Measurements from ENCODE around the gene NDUFS2.
A peak's percentile ranks its signal among the peaks of the same experiment; 100 is the strongest.

NDUFS2 gene

DNA sequence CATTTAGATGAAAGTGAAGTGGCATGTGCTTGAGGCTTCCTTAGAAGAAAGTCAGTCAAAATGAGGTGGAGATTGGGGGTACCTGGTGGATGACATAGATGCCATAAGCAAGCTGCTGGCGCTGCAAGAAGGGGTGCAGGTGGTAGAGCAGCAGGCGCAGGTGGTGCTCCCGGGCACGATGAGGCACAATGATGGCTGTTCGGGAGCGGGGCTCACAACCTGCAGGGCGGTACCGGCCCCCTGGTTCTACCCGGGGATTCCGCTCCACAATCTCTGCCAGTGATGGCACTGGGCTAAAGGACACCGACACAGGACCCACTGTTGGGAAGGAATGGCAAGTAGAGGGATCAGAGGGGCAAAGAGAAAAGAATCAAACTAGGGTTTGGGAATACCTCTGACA is 27.3 kb upstream of the NDUFS2 start:
- TF ChIP-seq, protein P1, sequence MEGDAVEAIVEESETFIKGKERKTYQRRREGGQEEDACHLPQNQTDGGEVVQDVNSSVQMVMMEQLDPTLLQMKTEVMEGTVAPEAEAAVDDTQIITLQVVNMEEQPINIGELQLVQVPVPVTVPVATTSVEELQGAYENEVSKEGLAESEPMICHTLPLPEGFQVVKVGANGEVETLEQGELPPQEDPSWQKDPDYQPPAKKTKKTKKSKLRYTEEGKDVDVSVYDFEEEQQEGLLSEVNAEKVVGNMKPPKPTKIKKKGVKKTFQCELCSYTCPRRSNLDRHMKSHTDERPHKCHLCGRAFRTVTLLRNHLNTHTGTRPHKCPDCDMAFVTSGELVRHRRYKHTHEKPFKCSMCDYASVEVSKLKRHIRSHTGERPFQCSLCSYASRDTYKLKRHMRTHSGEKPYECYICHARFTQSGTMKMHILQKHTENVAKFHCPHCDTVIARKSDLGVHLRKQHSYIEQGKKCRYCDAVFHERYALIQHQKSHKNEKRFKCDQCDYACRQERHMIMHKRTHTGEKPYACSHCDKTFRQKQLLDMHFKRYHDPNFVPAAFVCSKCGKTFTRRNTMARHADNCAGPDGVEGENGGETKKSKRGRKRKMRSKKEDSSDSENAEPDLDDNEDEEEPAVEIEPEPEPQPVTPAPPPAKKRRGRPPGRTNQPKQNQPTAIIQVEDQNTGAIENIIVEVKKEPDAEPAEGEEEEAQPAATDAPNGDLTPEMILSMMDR (IDR thresholded peaks at IDR 0.05; ENCODE audit: low read depth, low read length) = no peak
- Histone ChIP-seq H3K4me3 (ENCODE audit: low read depth, low read length) (no peak overlapping the region), H3K9me3 (ENCODE audit: severe bottlenecking) (no peaks in the 10 kb centered on the region), H3K27me3 (ENCODE audit: insufficient read depth, low read depth, severe bottlenecking) (no peaks in the 10 kb centered on the region), H3K27ac (no peak overlapping the region), H3K36me3 (peaks cover 60% of the 10 kb centered on the region)
- DNase-seq = no peak

GRCh38 chr1:161175771-161176453 is 26.3 kb upstream of the NDUFS2 start:
- Histone ChIP-seq H3K27ac (no peak overlapping the region), H3K9me3 (ENCODE audit: severe bottlenecking) (no peaks in the 10 kb centered on the region), H3K36me3 (peaks cover 50% of the 10 kb centered on the region), H3K4me3 (ENCODE audit: low read depth, low read length) (no peak overlapping the region), H3K27me3 (ENCODE audit: insufficient read depth, low read depth, severe bottlenecking) (no peaks in the 10 kb centered on the region)
- DNase-seq = no peak
- TF ChIP-seq, protein P1 (IDR thresholded peaks at IDR 0.05; ENCODE audit: low read depth, low read length) = no peak

DNA sequence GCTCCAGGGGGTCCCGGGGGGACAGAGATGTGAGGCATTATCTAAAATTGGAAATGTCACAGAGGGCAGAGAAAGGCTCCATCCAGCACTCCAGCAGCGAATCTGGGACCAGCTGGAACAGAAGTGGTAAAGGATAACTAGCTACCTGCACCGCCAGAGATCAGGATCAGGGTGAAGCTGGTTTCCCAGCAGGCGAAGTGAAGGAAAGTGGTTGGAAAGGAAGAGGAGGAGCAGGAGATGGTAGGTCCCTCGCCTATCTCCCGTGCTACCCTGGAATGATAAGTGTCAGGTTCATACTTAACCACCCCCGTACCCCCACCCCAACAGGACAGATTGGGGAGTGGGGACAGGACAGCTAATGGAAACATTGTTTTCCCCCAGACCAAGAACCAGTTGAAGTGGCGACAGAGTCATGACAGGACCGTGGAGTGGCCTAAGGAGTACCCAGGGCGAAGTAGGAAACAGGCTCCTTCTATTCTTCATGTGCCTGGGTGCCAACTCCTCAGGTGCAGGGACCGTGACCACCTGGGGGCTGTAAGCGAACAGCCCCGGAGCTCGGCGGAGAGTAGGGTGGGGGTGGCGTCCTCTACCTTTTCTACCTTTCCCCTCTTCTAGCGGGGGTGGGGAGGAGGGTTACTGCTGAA is 25.6 kb upstream of the NDUFS2 start:
- H3K27me3 ChIP-seq (ENCODE audit: insufficient read depth, low read depth, severe bottlenecking) = no peaks in the 10 kb centered on the region
- peak overlapping the region; percentile 65 for H3K4me3 ChIP-seq (ENCODE audit: low read depth, low read length)
- no peaks in the 10 kb centered on the region for H3K9me3 ChIP-seq (ENCODE audit: severe bottlenecking)
- TF ChIP-seq, protein P1 (IDR thresholded peaks at IDR 0.05; ENCODE audit: low read depth, low read length) = no peak
- DNase-seq = no peak
- peak overlapping the region; percentile 82 for H3K27ac ChIP-seq
- peaks cover 44% of the 10 kb centered on the region for H3K36me3 ChIP-seq

GRCh38 chr1:161177112-161177935 is 24.8 kb upstream of the NDUFS2 start, which contains the start of gene B4GALT3:
TSS of gene B4GALT3 (minus strand) at chr1:161177507. CDS start at chr1:161176060, 1,447 bp downstream.
- Histone ChIP-seq H3K27me3 (ENCODE audit: insufficient read depth, low read depth, severe bottlenecking) (no peaks in the 10 kb centered on the region), H3K9me3 (ENCODE audit: severe bottlenecking) (no peaks in the 10 kb centered on the region), H3K36me3 (peaks cover 36% of the 10 kb centered on the region), H3K4me3 (ENCODE audit: low read depth, low read length) (peak within 1 kb of the TSS; percentile 65), H3K27ac (peak within 1 kb of the TSS; percentile 82)
- TF ChIP-seq, protein P1 (IDR thresholded peaks at IDR 0.05; ENCODE audit: low read depth, low read length) = peak; percentile 79
- DNase-seq = peak; percentile 98

- H3K4me3 ChIP-seq (ENCODE audit: low read depth, low read length) = peak overlapping the region; percentile 65
- DNase-seq = no peak
These were observed 24.3 kb upstream of the NDUFS2 start for GRCh38 chr1:161177936-161178244.

More at GRCh38 chr1:161177936-161178244, 24.3 kb upstream of the NDUFS2 start:
- Histone ChIP-seq H3K27ac (peak overlapping the region; percentile 82), H3K9me3 (ENCODE audit: severe bottlenecking) (no peaks in the 10 kb centered on the region), H3K27me3 (ENCODE audit: insufficient read depth, low read depth, severe bottlenecking) (no peaks in the 10 kb centered on the region), H3K36me3 (peaks cover 31% of the 10 kb centered on the region)
- TF ChIP-seq, protein P1 (IDR thresholded peaks at IDR 0.05; ENCODE audit: low read depth, low read length) = no peak
